ENCODE results near the gene LRRFIP1. TPM values are rescaled to one million over a fixed set of nuclear protein-coding genes. Genes with fewer than 3 reads are reported as not detected.
"Not testable (repeated sequence)": the region's sequence is repeated elsewhere in the genome, so short reads cannot be mapped to it uniquely, and the experiment has no call there.

The LRRFIP1 gene
- total RNA-seq, 1 donor from 2014 or later, result 157 TPM

DNA sequence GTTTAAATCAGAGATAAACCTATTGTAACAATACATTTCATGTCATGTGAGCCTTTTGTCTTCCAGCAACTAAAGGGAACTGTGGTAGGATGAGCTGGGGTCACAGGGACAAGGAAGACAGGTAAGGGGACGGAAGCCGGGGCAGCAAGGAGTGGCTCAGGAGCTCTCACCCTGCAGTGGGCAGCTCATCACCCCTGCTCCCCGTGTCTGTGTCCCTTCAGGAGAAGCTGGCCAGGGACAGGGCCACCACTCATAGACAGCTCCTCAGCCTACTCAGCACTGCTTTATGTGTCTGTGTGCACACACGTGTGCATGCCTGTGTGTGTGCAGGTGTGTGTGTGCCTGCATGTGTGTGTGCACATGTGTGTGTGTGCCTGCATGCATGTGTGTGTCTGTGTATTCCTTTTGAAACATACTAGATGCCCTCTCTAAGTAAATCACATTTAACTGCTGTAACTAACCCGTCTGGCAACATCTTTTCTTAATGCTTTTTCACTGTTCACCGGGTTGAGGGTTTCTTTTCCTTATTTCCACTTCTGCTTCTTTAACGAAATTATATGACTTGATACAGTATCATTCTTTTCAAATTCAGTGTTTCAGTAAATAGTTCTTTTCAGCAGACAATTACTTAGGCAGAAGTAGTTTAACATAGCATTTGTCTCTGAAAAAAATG, 44.2 kb downstream of the LRRFIP1 start:
- no peak for DNase-seq (ENCODE audit: low spot score)
- intact Hi-C loops (cut with DNase I), result loop anchor here (5.0 kb wide), 2 partner anchors 69 to 159 kb away; no protein-coding TSS in a partner anchor

DNA sequence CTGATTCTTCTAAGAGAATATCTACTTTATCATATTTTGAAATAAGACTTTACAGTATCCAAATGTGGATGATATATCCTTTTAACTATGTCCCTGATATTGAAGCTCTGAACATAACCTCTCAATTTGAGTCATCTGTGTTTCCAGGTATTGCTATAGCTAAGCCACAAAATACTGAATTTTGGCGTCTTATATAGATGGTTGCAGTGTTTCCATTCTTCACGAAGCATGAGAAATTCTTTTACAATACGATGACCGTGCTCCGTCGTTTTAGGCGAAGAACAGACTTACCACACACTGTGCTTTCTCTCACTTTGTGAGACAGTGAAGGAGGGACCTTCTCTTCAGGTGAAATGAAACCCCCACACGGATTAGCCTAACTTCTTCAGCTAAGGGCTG, 45.3 kb downstream of the LRRFIP1 start:
- no peak for DNase-seq (ENCODE audit: low spot score)
- intact Hi-C loops (cut with DNase I), result loop anchor here (1.0 to 5.0 kb wide), 3 partner anchors 70 to 160 kb away; no protein-coding TSS in a partner anchor

DNA sequence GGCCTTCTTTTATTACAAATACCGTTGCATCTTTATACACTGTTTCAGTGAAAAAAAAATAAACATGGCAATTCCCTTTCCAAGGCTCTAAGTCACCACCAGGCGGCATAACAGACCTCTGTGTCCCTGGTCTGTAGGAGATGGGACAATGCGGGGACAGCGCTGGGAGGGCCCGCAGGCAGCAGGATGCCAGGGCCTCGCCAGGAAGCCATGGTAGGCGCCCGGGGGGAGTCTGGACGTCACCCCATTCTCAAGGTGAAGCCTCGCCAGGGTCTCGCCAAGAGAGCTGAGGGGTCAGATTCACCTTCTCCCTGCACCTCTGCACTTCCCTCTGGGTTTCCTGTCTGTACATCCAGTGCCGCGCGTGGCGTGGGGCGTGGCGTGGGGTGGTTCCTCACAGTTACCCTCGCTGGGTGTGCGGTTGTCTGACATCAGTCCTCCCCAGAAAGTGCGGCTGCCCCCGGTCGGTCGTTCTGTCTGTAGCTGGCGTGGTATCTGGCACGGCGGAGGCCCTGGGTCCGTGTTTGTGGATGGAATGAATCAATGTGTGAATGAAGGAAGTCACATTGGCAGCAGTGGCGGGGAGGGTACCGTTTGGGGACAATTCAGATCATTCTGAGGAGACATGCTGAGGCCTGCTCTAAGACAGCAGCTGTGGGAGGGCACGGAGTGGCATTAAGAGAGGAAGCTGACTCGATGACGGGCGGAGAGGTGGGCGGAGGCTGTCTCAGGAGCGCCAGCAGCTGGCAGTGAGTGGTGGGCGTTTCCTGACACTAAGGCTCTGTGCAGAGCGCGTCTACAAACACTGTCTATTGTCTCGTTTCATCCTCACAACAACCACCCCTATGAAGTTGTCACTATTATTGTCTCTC, 46.0 kb downstream of the LRRFIP1 start:
- intact Hi-C loops (cut with DNase I), result loop anchor here (1.0 to 5.0 kb wide), 4 partner anchors 17 to 161 kb away; no protein-coding TSS in a partner anchor
- DNase-seq (ENCODE audit: low spot score), result peak; percentile 95

DNA sequence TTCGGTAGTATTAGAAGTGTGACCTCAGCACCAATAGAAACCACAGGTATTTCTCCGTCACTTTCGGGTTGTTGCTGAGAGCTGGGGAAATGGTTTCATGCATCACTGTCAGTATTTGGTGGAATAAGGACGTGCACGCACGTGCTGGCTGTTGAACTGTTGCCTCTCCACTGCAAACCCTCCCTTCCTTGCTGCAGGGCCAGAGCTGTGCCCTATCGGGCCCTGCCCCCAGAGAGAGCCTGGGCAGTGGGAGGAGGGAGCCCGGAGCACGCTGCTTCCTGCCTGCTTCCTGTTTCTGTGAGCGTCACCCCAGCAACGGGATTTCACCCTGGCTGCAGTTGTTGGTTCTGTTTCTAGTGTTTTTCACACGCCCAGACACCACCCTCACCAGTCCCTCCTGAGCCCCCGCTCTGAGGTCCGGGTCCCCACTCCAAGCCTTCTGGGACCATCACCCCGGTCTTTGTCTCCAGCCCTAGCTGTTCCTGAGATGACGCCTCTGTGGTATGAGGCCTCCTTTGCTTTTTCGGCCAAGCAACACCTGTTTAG, 47.4 kb downstream of the LRRFIP1 start:
- intact Hi-C loops (cut with DNase I), result loop anchor here (2.0 to 5.0 kb wide), 3 partner anchors 16 to 163 kb away; no protein-coding TSS in a partner anchor
- peak; percentile 97 for DNase-seq (ENCODE audit: low spot score)

DNA sequence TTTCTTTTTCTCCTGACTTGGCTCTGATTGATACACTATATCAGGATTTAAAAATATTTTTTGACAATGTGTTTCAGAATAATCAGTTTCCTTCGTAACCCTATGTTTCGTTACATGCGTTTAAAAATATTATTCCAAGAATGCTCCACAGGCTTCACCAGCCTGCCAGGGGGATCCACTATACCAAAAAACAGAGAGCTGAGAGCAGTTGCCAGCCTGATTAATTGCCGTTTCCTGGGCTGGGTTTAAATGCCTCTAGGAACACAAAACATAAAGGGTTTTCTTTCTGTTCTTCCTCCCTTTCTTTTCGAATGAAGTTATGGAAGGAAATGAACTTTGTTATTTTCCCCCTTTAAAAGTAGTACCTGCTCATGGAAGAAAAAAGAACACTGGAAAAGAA, 47.9 kb downstream of the LRRFIP1 start:
- intact Hi-C loops (cut with DNase I), result loop anchor here (2.0 kb wide), 1 partner anchor 15 kb away; no protein-coding TSS in a partner anchor
- DNase-seq (ENCODE audit: low spot score), result no peak

DNA sequence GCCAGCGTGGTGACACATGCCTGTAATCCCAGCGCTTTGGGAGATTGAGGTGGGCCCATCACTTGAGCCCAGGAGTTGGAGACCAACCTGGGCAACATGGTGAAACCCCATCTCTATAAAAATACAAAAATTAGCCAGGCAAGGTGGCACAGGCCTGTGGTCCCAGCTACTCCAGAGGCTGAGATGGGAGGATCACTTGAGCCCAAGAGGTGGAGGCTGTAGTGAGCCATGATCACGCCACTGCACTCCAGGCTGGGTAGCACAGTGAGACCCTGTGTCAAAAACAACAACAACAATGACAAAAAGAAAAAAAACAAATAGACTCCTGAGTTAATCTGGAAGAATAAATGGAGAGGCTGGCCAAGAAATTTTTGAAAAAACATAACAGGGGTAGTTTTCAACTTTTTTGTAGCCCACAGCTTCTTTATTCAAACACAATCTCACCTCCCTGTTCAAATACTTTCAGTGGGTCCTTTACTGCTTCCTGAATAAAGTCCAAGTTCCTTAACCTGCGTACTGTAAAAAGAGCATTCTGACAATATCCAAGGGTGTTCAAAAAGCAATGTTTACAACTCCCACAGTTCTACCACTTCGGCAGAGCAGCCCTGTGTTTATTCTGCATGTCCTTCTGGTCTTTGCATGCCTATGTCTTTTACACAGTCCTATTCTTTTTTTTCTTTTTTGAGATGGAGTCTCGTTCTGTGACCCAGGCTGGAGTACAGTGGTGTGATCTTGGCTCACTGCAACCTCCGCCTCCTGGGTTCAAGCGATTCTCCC, 53.5 kb downstream of the LRRFIP1 start:
- intact Hi-C loops (cut with DNase I), result no loop called here
- no peak for DNase-seq (ENCODE audit: low spot score)

GRCh38 chr2:237682151-237682550, 54.8 kb downstream of the LRRFIP1 start:
- intact Hi-C loops (cut with DNase I), result no loop called here
- no peak for DNase-seq (ENCODE audit: low spot score)

GRCh38 chr2:237682856-237683670, 55.7 kb downstream of the LRRFIP1 start:
- no peak for DNase-seq (ENCODE audit: low spot score)
- intact Hi-C loops (cut with DNase I), result no loop called here

- DNase-seq (ENCODE audit: low spot score), result no peak
- intact Hi-C loops (cut with DNase I), result no loop called here
Observed at GRCh38 chr2:237685408-237685807, 58.0 kb downstream of the LRRFIP1 start.

DNA sequence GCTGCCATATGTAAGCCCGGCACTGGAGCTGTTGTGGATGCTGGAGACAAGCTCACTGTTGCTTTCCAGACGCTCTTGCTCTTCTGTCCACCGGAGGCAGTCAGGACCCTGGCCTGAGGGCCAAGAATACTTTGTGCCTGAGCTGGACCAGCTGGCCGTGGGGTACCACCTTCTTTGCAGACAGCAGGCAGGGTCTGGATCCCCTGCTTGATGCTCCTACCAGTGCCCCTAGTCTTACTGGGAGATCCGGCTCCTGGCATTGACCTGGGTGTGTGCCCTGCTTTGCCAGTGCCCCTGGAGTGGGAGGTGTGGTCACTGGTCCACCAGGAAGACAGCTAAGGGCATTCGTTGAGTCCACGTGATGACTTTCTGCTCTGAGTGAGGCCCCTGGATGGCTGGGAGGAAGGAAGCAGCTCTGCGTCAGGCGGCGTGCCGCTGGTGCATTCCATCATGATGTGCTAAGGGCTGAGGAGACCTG, 59.3 kb downstream of the LRRFIP1 start:
- intact Hi-C loops (cut with DNase I), result no loop called here
- no peak for DNase-seq (ENCODE audit: low spot score)

DNA sequence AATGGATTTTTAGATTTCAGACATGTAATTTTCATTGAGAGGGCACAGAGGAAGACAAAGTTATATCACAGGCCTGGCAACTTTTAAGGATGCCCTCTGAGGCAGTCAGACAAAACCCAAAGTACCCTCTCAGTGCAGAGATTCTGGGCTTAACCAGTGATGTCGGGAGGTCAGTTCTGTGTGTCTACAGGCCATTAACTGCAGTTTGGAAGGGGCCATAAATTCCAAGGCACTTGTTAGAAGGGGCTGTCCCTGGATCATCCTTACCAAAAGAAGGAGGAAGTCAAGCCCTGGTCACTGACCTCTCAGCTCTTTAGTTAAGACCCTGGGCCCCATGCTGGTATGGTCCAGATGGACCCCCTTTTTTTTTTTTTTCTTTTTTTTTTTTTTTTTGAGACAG, 60.7 kb downstream of the LRRFIP1 start:
- DNase-seq (ENCODE audit: low spot score), result peak; percentile 17
- intact Hi-C loops (cut with DNase I), result no loop called here

- intact Hi-C loops (cut with DNase I); DNase-seq (ENCODE audit: low spot score): not testable (repeated sequence)
Observed at GRCh38 chr2:237688541-237688940, 61.2 kb downstream of the LRRFIP1 start.

- peak; percentile 89 for DNase-seq (ENCODE audit: low spot score)
- intact Hi-C loops (cut with DNase I), result loop anchor here (2.0 kb wide), 1 partner anchor 15 kb away; no protein-coding TSS in a partner anchor
Observed at GRCh38 chr2:237689336-237690131, 62.1 kb downstream of the LRRFIP1 start.

DNA sequence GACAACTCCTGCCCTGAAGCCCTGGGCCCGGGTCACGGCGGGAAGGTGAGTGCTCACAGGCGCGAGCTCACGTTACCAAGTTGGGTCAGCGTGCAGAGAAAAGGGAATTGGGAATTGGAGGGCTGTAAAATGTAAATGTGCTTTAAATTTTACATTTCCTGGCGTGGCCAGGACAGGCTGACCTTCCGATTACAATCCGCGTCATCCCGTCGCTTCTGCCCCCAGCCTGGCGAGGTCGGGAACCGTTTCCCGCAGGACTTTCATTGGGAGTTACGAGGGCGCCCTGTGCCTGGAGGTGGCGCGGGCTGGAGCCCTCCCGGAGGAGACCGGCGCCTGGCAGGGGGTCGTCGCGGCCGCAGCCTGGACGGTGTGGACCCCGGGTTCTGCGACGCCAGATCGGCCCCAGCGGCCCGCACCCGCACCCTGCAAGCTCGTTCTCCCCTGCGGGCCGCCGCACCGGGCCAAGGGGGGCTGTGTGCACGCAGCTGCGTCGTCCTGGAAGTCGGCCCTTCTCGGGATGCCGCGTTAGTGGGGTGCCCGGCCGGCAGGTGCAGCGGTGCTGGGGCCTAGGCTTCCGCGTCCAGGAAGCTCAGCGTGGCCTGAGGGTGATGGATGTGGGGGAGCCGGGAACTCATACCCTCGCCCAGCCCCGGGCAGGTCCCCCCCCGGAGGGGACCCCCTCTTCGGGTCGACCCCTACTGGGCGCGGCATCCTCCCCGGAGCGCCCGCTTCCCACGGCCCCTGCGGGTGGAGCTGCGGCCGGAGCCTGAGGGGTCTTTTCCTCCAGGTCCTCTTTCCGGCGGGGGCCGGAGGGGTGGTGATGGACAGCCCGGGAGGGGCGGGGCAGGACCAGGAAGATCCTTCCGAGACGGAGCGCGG, 63.9 kb downstream of the LRRFIP1 start:
- intact Hi-C loops (cut with DNase I), result loop anchor here (2.0 kb wide), 1 partner anchor 16 kb away; no protein-coding TSS in a partner anchor
- DNase-seq (ENCODE audit: low spot score), result no peak

GRCh38 chr2:237691908-237692600, 64.7 kb downstream of the LRRFIP1 start:
- peak; percentile 99 for DNase-seq (ENCODE audit: low spot score)
- intact Hi-C loops (cut with DNase I), result loop anchor here (2.0 kb wide), 1 partner anchor 17 kb away; no protein-coding TSS in a partner anchor

Measured in cardiac septum (tissue), 1 donor.